ENCODE measurements around the gene ALMS1. TPM values are rescaled to one million over a fixed set of nuclear protein-coding genes. Genes with fewer than 3 reads are reported as not detected.

The ALMS1 gene
- total and polyA plus RNA-seq, 2 of the 8 experiments (the other 6 are each of a cell fraction or from before 2014, with no cell fraction given) = 21.8 to 45.6 TPM

- TF ChIP-seq CHD7 (IDR thresholded peaks at IDR 0.05; ENCODE audit: insufficient replicate concordance, low read length) (no peak), TCF12 (IDR thresholded peaks at IDR 0.05; ENCODE audit: low read depth, low read length) (no peak), RBBP5 (IDR thresholded peaks at IDR 0.05; ENCODE audit: borderline replicate concordance, low read depth, low read length) (no peak), BCL11A (IDR thresholded peaks at IDR 0.05; ENCODE audit: low read depth in 2 of 2, low read length in 2 of 2) (no peak), SIX5 (IDR thresholded peaks at IDR 0.05; ENCODE audit: low read depth, low read length) (no peak), ATF3 (IDR thresholded peaks at IDR 0.05; ENCODE audit: insufficient read depth, low read depth, low read length) (no peak), TEAD4 (IDR thresholded peaks at IDR 0.05; ENCODE audit: low read depth, low read length) (no peak), FOSL1 (IDR thresholded peaks at IDR 0.05; ENCODE audit: insufficient read depth, low read depth, low read length) (no peak)
These were observed 118.4 kb downstream of the ALMS1 start (continued) for GRCh38 chr2:73503992-73504570.
